Lower leg skin (tissue), 4 donors: Measurements from ENCODE around the gene ADARB2. TPM values are rescaled to one million over a fixed set of nuclear protein-coding genes. Genes with fewer than 3 reads are reported as not detected.
"Not testable (repeated sequence)": the region's sequence is repeated elsewhere in the genome, so short reads cannot be mapped to it uniquely, and the experiment has no call there.

Experiments used
- DNase-seq, 2 donors: peaks; one replicate each; pipeline ENCODE4 v3.0.0-alpha.2; 2019; ENCODE audit warnings: low spot score in 2 of 2
- H3K4me3 ChIP-seq: fragments of 200-600 bp; sonication (generic); 2 replicates; pipeline ENCODE4 v1.5.1; 2017; ENCODE audit warnings: mild to moderate bottlenecking, low read depth; ENCODE audit not compliant: poor library complexity, severe bottlenecking
- CTCF ChIP-seq, 3 donors: fragments of 450-650 bp; IDR thresholded peaks; one replicate each; pipeline ENCODE4 v1.5.1; 2016; ENCODE audit warnings: antibody characterized with exemption in 3 of 3, mild to moderate bottlenecking in 3 of 3, moderate library complexity in 2 of 3
- POLR2A ChIP-seq, 2 donors: fragments of 450-650 bp; IDR thresholded peaks; one replicate each; pipeline ENCODE4 v1.6.1; 2016 to 2017; ENCODE audit warnings: antibody characterized with exemption in 2 of 2, mild to moderate bottlenecking in 1 of 2, moderate library complexity in 1 of 2
- WGBS, 2 donors: methylation state at CpG; one replicate each; pipeline ENCODE4 v1.1.5; 2018; 5-methylcytosine and 5-hydroxymethylcytosine counted together
- intact Hi-C: fragments of 100-400 bp; cut with DNase I; formaldehyde crosslinking; loops from one replicate; pipeline ENCODE4 v1.15.0; 2023; ENCODE audit warnings: low total_unique reads
- total RNA-seq, 4 donors: library from RNA; depleted of rRNA; stranded (reverse); fragments of >200 nt; gene quantifications; one replicate each; pipeline ENCODE4 v1.1.0, GENCODE V29; 2016

ADARB2 gene
- total RNA-seq, 4 donors from 2014 or later = 0.72 to 3.6 (median 1.8) TPM

- H3K4me3 ChIP-seq = no peak overlapping the region
- TF ChIP-seq POLR2A (IDR thresholded peaks at IDR 0.05) = no peak
- no peak for TF ChIP-seq CTCF (IDR thresholded peaks at IDR 0.05)
- DNase-seq = no peak
- 54 to 60% methylated on average over 18 to 19 of the region's 19 CpGs for WGBS, 2 donors
- intact Hi-C loops = no loop called here
Observed at GRCh38 chr10:1465993-1466764, 271.1 kb downstream of the ADARB2 start.

- H3K4me3 ChIP-seq = no peak overlapping the region
Observed at GRCh38 chr10:1465418-1465911, 271.9 kb downstream of the ADARB2 start.

GRCh38 chr10:1464881-1465417 is 272.4 kb downstream of the ADARB2 start:
- WGBS, 2 donors = 24 to 25% methylated on average over 15 to 16 of the region's 17 CpGs
- no peak for DNase-seq
- TF ChIP-seq CTCF (IDR thresholded peaks at IDR 0.05) (no peak), POLR2A (IDR thresholded peaks at IDR 0.05) (no peak)
- intact Hi-C loops = no loop called here
- H3K4me3 ChIP-seq = no peak overlapping the region

More at GRCh38 chr10:1465418-1465911, 271.9 kb downstream of the ADARB2 start:
- intact Hi-C loops = no loop called here
- 37 to 70% methylated on average over 19 of the region's 19 CpGs for WGBS, 2 donors
- DNase-seq = no peak
- no peak for TF ChIP-seq POLR2A (IDR thresholded peaks at IDR 0.05)
- no peak for TF ChIP-seq CTCF (IDR thresholded peaks at IDR 0.05)

GRCh38 chr10:1463971-1464370 is 273.4 kb downstream of the ADARB2 start:
- DNase-seq, H3K4me3 ChIP-seq, intact Hi-C loops: not testable (repeated sequence)
- 73 to 84% methylated on average over 18 to 21 of the region's 26 CpGs for WGBS, 2 donors

GRCh38 chr10:1462994-1463633 is 274.2 kb downstream of the ADARB2 start:
- DNase-seq = no peak
- intact Hi-C loops = no loop called here
- H3K4me3 ChIP-seq = no peak overlapping the region
- TF ChIP-seq POLR2A (IDR thresholded peaks at IDR 0.05) = no peak
- no peak for TF ChIP-seq CTCF (IDR thresholded peaks at IDR 0.05)
- 76 to 77% methylated on average over 23 of the region's 23 CpGs for WGBS, 2 donors

- WGBS, 2 donors = 86 to 92% methylated on average over 1 of the region's 1 CpG
Observed at GRCh38 chr10:1462521-1462920, 274.8 kb downstream of the ADARB2 start.

More at GRCh38 chr10:1462521-1462920, 274.8 kb downstream of the ADARB2 start:
- no peak for DNase-seq
- intact Hi-C loops = no loop called here
- H3K4me3 ChIP-seq = no peak overlapping the region
- TF ChIP-seq POLR2A (IDR thresholded peaks at IDR 0.05) (no peak), CTCF (IDR thresholded peaks at IDR 0.05) (no peak)
